ENCODE measurements around the gene GPR180.
"Not testable (repeated sequence)": the region's sequence is repeated elsewhere in the genome, so short reads cannot be mapped to it uniquely, and the experiment has no call there.

Gene GPR180

DNA sequence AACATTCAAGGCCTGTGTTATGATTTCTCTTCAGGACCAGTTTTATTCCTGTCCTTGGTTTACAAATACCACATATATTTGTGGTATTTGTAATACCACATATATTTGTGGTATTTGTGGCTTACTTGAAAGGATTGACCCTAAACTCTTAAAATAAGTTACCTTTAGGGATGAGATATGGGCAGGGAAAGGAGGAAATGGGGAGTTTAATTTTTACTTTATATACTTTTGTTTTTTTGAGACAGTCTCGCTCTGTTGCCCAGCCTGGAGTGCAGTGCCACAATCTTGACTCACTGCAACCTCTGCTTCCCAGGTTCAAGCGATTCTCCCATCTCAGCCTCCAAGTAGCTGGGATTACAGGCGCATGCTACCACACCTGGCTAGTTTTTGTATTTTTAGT, 3.4 kb upstream of the GPR180 start:
- no peak for DNase-seq

DNA sequence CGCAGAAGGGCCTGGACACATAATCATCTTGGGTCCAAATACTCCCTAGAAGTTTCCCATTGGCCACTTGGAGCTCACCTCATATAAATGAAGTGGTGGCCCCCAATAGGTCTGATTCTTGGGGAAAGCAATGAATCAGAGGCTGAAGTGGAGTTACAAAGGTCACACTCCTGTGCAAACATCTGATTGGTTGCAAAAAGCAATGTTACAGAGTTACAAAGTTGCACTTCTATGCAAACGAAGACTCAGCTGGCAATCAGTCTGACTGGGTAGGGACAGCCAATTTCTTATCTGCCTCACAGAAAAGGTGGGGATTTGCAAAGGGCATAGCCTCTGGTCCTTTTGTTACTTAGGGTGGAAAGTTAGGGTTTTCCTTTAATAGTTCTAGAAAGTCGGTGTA, 1.8 kb upstream of the GPR180 start:
- DNase-seq: no peak

DNA sequence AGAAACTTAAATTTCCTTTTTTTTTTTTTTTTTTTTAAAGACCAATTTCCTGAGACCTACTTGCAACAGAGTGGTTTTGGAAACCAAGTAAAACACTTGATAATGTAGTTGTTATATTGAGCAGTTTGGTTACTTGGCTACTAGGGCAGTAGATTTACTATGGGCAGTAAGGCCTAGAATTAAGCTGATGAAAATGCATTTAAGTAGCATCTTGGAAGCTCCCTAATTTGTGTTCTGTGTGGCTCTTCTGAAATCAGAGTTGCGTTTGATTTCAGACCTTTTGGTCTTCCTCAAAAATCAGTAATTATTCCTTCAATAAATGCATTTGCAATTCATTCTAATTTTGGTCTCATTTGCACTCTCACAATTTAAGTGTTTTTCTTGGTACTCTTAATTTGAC, 810 bp downstream of the GPR180 start:
- no peak for DNase-seq

DNA sequence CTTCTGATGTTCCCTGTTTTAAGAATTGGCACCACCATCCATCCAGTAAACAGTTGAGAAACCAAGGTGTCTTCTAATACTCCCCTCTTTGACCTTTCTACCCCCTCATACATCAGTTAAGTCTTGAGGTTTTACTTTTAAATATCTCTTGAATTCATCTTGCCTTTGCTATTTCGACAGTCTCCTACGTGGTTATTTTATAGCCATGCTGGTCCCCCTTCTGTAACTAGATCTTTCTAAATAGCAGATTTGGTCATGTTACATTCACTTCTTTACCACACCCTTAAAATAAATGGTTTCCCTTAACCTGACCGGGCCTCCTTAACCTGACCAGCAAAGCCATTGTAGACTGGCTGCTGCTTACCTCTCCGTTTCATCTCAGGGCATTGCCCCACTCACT, 5.4 kb downstream of the GPR180 start:
- no peak for DNase-seq

DNA sequence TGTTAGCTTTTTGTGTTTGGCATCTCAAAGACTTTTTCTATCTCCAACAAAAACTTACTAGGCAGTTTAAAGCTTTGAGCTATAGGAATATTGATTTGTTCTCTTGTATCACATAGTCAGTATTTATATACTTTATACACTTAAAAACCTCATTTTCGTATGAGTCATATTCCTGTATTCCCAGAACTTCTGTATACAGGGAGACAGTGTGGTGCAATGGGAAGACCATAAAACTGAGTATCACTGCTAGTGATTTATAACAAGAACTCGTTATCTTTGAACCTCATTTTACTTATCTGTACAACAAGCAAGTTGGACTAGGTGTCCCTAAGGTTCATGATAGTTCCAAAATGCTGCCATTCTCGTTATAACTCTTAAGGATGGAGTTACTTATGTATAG, 6.3 kb downstream of the GPR180 start:
- no peak for DNase-seq

DNA sequence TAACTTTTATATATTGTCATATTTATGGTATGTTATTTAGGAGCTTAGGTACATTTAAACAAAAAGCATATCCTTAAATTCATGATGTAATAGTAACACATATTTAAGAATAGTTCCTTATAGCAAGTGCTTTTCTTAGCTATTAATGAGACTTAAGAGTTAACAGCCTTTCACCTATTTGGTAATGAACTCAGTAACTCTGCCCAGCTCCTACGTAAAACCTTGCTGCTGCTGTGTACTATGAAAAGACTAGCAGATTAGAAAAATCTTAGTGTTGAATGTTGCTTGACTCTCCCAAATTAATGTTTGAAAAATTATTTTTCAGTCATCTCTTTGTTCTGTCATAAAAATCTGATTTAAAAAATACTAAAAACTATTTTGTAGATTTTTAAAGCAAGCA, 6.9 kb downstream of the GPR180 start:
- DNase-seq: no peak

DNA sequence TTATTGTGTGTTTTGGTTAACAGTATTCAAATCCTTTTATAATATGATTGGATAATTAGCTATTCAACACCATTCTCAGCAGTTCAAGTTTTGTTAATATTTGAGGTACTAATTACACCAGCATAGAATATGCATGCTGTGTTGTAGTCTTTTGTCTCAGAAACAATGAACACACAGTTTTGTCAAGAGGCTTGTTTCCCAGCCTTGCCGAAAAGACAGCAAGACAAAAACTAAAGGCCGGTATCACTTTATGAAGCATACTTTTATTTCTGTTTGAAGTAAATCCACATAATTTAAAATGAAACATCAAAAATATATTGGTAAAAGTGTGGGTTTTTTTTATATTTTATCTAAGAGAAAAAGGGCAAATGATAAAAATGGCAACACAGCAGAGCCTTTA, 7.5 kb downstream of the GPR180 start:
- DNase-seq: no peak

DNA sequence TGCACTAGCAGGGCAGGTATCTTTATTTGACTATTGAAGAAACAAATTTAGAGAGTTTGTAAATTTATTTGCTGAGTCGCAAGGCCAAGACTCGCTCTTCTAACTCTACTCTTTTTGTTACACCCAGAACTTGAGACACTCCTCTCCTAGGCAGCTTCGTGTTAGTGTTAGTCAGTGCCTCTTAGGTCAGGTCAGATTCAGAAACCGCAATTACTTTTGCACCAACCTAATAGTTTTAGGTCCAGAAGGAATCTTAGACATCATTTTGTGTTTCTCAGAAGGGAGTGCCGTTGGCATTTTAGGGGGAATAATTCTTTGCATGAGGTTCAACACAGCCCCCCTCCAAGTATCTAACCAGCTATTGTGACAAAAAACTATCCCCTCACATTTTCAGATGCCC, 8.8 kb downstream of the GPR180 start:
- DNase-seq: no peak

DNA sequence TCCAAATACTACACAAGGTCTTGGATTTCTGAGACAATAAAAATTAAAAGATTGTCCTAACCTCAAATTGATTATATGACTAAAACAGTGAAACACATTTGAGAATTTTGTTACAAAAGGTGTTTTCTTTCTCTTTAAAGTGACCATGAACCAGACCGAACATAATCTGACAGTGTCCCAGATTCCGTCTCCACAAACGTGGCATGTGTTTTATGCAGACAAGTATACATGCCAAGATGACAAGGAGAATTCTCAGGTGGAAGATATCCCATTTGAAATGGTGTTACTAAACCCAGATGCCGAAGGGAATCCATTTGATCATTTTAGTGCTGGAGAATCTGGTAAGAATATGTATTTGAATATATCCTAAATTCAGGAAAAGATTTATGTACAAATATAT, 10.4 kb downstream of the GPR180 start:
- DNase-seq: no peak

DNA sequence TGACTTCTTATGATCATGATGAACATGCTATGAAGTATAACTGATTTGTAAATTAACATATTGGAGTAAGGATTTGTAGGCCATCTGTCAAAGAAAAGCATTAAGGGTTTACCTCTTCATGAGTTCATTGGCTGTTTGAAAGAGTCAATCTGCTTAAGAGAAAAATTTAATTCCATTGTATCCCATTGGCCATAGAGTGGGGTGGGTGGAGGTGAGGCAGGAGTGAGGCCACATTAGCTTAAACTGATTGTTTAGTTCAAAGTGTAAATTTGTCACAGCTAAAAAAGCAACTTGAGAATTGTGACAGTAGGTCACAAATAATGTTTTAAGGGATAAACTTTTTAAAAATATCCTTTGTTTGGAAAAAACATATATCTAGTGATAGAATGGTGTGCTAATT, 11.4 kb downstream of the GPR180 start:
- DNase-seq: no peak

DNA sequence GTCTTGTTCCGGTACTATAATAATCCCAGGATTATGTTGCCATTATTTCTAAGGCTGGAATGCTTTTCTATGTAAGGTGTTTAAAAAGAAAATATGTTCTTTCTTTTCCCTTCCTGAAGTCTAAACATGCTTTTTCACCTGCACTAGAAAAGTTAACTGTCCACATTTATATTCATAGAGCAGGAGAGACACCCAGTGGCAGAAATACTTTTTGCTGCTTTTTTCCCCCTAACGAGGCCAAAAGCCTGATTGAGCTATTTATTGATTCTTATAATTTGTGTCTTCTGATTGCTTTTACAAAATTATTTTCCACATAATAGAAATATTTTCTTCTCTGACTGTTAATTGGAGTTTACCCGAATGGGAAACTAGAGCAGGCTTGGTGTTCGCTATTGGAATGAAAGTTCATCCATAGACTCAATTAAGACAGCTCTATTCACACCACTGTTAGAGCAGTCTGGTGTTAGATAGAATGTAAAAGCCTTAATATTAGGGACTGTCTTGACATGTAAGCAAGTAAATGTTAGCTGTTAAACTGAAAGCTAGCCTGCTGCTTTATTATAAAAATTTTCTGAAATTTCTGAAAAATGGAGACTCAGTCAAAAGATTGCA, 15.8 kb downstream of the GPR180 start:
- DNase-seq: no peak

DNA sequence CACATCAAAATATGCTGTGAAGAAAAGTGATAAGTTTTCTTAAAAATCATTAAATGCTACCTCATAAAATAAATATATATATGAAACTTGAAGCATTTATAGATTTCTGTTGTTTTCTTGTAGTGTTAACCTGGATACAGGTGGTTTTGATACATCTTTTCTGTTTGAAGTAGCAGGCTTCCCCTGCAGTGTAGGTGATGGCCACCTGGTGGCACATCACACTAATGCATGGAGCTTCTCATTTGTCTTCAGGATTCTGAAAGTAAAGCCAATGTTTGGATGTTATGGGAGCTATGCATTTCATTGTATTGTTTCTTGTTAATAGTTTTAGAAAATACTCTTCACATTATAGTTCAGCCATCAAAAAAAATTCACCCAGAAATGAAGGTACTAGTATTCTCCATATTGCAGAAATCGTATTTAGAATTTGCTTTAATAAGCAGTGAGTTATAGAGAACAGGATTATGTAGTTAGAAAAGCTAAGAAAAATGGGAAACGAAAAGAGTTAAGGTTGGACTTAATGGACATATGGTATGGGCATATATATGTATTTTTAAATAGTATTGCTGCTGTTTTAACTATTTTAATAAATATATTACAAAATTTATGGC, 18.7 kb downstream of the GPR180 start:
- no peak for DNase-seq

DNA sequence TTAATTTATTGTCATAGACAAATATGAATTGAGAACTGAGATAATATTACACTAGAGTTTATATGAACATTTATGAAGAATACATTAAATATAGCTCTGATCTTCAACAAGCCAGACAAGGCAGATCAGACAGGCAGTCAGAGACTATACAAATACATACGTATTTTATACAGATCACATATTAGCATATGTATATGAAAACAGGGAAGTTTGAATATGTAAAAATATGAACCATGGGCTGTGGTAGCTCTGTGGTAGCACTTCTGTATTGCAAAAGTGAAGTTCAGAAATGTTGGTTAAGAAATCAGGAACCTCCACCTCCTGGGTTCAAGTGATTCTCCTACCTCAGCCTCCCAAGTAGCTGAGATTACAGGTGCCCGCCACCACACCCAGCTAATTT, 20.7 kb downstream of the GPR180 start:
- no peak for DNase-seq

DNA sequence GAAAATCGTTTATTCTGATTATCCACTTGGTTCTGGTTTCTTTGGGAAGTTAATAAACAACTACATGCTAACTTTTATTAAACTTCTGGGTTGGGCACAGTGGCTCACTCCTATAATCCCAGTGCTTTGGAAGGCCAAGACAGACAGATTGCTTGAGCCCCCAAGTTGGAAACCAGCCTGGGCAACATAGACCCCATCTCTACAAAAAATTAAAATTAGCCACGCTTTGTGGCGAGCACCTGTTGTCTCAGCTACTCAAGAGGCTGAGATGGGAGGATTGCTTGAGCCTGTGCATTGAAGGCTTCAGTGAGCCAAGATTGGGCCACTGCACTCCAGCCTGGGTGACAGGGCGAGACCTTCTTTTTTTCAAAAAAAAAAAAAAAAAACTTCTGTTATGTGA, 21.7 kb downstream of the GPR180 start:
- no peak for DNase-seq

DNA sequence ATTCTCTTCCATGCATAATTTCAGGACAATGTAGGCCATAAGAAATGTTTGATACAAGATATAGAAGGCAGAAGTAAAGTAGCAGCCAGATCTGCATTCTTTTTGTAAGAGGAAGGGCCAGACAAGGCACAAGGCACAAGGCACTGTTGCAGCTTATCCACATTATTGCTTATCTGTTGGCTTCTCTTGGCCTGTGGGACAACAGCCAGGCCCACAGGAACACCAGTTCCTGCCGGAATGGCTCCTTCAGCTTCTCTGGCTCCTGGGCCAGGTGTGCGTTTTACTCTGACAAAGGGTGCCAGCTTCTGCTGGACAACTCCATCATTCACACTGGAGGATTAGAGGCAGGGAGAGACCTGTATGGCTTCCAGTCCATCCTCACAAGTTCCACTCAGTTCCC, 29.2 kb downstream of the GPR180 start:
- DNase-seq: no peak

DNA sequence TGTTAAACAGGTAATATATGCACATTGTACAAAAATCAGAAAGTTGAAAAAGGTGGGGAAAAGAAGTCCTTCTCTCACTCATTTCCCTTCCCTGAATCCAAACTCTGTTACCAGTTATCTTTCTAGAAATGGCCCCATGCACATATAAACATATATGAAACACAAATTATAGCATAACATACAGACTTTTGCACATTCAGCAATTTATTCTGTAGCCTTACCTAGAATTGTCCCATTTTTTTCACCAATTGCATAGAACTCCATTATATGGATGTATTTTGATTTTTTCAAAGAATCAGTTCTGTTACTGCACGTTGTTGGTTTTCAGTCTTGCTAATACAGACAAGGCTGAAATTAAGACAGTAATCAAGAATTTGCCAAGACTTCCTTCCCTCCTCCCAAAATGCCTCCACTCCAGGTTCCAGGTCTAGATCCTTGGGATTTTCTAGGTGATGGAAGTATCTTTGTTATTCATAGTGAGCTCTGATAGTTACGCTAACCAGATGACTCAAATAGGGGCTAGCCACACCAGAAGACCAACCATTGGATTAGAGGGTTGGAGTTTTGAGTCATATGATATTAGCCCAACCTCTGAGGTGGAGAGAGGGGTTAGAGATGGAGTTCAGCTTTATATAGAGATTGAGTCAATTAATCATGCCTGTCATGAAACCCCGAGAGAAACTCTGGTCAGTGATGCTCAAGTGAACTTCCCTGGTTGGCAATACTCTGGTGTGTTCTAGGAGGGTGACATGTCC, 30.7 kb downstream of the GPR180 start:
- DNase-seq: no peak

DNA sequence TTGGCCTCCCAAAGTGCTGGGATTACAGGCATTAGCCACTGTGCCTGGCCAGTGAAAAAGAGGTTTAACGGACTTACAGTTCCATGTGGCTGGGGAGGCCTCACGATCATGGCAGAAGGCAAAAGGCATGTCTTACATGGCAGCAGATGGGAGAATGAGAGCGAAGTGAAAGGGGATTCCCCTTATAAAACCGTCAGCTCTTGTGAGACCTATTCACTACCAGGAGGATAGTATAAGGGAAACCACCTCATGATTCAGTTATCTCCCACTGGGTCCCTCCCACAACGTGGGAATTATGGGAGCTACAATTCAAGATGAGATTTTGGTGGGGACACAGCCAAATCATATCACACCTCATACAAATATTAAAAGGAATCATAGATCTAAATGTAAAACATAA, 34.4 kb downstream of the GPR180 start:
- not testable (repeated sequence) for DNase-seq

DNA sequence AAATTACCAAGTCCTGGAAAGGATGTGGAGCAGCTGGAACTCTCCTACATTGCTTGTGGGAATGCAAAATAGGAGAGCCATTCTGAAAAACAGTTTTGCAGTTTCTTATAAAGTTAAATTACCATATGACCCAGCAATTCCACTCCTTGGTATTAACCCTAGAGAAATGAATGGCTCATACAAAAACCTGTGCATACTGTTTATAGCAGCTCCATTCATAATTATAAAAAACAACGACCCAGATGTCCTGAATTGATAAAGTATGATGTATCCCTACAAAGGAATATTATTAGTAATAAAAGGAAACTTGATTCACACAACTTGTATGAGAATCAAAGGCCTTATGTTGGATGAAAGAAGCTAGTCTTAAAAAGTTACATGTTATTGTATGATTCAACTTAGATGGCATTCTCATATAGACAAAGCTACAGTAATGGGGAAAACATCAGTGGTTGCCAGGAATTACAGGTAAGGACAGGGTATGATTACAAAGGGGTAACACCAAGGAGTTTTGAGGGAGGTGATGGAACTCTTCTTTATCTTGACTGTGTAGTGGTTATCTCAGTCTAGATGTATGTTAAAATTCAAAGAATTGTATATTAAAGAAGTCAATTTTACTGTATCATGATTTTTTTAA, 35.4 kb downstream of the GPR180 start:
- DNase-seq: no peak

DNA sequence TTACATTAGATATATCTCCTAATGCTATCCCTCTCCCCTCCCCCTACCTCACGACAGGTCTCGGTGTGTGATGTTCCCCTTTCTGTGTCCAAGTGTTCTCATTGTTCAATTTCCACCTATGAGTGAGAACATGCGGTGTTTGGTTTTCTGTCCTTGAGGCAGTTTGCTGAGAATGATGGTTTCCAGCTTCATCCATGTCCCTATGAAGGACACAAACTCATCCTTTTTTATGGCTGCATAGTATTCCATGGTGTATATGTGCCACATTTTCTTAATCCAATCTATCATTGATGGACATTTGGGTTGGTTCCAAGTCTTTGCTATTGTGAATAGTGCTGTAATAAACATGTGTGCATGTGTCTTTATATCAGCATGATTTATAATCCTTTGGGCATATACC, 36.0 kb downstream of the GPR180 start:
- DNase-seq: not testable (repeated sequence)

DNA sequence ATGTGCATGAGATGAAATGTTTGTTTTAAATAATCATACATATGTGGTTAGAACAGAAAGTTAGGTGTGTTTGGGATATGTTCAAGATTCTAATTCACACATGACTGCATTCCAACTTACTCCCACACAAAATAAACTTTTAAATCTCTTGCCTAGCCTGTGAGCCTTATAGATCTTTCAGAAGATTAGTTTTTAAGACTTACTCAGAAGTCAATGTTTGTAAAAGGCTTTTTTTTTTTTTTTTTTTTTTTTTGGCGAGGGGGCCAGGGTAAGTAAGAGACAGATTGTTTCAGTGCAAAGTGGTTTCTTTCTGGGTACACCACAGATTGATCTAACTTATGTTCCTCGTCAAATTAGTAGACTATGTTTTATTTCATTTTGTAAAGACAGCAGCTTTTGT, 39.1 kb downstream of the GPR180 start:
- DNase-seq: no peak

DNA sequence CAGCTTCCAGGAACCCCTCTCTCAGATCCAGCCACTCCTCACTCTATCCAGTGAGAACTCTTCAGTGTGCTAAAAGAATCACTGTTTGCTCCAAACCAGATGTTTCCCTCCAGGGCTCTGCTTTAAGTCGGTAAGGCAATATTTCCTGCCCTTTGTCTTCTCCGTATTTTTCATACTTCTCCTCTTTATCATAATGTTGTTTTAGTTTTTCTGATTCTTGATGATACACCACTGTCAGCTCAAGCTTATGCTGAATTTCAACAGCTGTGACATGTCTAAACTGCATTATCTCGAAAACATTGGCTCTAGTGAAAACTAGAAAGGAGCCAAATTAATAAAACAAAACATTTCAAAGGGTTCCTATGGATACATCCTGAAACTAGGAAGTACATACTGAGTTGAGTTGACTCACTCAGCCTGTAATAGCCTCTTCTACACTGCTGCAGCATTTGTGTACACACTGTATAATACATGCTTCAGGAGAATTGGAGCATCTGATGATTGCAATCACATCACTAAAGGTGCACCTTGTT, 39.8 kb downstream of the GPR180 start:
- DNase-seq: no peak

DNA sequence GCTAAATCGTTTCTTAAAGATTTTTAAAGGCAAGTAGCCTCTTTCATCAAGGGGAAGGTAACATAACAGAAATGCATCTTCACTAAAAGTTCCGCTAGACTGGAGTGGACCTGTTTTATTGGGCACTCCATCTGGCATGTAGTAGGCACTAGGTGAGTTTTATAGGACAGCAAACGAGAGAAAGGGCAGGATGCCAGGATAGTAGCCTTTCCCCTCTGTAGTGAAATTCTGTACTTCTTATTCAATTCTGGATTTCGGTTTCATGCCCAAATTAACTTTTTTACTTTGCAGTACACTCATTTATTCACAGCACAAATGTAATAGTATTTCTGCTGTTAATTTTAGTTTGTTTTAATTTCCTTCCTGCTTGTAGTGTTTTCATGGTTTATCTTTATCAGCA, 45.2 kb downstream of the GPR180 start:
- DNase-seq: no peak

DNA sequence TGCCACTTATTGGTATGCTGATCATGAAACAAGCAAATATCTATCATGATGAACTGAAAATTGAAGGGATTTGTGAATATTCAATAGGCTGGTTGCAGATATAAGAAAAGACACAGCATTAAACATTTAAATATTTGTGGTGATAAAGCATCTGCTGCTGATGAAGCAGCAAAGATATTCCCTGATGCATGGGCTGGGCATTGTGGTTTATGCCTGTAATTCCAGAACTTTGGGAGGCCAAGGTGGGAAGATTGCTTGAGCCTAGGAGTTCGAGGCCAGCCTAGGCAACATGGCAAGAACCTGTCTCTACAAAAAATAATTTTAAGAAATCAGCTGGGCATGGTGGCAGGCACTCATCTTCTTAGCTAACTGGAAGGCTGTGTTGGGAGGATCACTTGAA, 54.5 kb downstream of the GPR180 start:
- no peak for DNase-seq

DNA sequence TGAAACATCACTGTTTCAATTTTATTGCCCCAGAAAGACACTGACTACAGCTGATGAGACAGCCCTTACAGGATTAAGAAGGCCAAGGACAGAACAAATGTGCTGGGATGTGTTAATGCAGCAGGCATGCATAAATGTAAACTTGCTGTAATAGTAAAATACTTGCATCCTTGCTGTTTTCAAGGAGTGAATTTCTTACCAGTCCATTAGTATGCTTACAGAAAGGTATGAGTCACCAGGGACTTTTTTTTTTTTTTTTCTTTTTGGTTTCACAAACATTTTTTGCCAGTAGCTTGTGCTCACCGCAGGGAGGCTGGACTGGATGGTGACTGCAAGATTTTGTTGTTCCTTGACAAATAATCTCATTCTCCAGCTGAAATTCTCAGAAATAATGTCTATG, 55.1 kb downstream of the GPR180 start:
- no peak for DNase-seq
